ENCODE data around the gene VGLL1. TPM values are rescaled to one million over a fixed set of nuclear protein-coding genes. Genes with fewer than 3 reads are reported as not detected.

VGLL1 gene
- total RNA-seq, 8 experiments from 2014 or later, result not detected

DNA sequence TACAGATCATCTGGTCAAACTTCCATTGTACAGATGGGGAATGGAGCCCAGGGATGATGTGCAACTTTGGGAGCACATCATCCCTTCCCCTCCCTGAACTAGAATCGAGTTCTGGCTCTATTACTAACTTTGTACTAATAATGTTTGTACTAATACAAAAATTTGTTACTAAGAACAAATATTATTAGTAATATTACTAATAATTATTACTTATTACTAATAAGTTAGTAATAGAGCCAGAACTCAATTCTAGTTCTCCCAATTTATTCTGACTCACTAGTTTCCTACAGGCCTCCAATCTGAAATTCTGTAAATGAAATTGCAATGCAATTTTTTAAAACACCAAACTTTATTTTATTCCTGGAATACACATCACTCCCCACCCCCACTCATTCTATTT is 68.0 kb downstream of the VGLL1 start:
- Histone ChIP-seq H3K4me3 (no peak overlapping the region), H3K4me1 (replicated peaks in 1 of 2) (no peaks in the 10 kb centered on the region), H3K27ac (no peak overlapping the region)
- 0 to 8% methylated on average over 1 of the region's 1 CpG; no CpG with 5 or more reads in 8 of the 10 experiments for WGBS, 10 experiments
- in situ Hi-C loops (cut with MboI; ENCODE audit: low pct_unique_long_range_greater_than_20kb in 2 of 9, low sequenced_read_pairs in 9 of 9, unreplicated experiment in 9 of 9), result no loop called here
- no peak for ATAC-seq (replicated peaks in 6 of 8)

Other genes with a start within 250 kb of the VGLL1 start
- under 1 TPM in 7 of 8 experiments, not detected in 1; under 0.01 to 0.17 (median 0.04) TPM for gene ADGRG4, start 231.3 kb upstream of the VGLL1 start, total RNA-seq
- under 1 TPM in 6 of 8 experiments, not detected in 2; 0.05 to 0.20 (median 0.18) TPM for gene BRS3, start 44.3 kb upstream of the VGLL1 start, total RNA-seq
- 100 to 1,000 TPM in 1 of 8 experiments, 10 to 100 TPM in 7; 26.0 to 123 (median 60.9) TPM for gene HTATSF1, start 34.6 kb upstream of the VGLL1 start, total RNA-seq
- under 1 TPM in 1 of 8 experiments, not detected in 7; 0.24 TPM for gene CD40LG, start 115.9 kb downstream of the VGLL1 start, total RNA-seq
- 10 to 100 TPM in 2 of 8 experiments, 1 to 10 TPM in 6; 1.5 to 15.8 (median 2.8) TPM for gene ARHGEF6, start 248.7 kb downstream of the VGLL1 start, total RNA-seq

Measured in motor neuron (in vitro differentiated cells).